ENCODE results near the gene S100A10.

DNA sequence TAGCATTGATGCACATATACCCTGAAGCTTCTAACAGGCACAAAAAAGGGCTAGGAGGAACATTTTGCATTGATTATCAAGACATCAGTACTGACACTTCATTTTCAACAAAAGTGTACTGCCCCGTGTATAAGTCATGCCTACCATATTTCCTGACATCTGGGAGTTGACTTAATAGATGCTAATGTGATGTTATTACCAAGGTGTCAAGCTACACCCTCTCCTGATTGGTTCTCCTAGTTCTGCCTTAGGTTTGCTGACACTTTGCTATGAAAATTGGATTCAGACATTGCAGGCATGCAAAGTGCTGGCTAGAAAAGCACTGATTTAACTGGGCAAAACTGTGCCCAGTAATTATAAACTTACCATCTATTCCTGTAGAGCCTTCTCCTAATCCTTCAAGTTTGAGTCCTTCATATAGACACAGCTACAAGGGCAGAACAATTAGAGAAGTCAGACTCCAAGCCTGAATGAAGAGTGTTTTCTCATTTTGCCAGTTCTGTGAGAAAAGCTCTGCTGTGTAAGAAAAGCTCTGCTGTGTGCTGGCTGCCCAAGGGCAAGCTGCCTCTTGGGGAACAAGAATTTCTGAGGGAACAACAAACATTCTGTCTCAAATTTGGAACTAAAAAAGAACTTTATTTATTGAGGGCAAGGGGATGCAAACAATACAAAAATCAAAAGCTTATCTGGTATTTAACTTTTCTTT lies 11.2 kb downstream of the S100A10 start:
- TF ChIP-seq POLR2AphosphoS5 (IDR thresholded peaks at IDR 0.05) = no peak
- TF ChIP-seq, protein P1, sequence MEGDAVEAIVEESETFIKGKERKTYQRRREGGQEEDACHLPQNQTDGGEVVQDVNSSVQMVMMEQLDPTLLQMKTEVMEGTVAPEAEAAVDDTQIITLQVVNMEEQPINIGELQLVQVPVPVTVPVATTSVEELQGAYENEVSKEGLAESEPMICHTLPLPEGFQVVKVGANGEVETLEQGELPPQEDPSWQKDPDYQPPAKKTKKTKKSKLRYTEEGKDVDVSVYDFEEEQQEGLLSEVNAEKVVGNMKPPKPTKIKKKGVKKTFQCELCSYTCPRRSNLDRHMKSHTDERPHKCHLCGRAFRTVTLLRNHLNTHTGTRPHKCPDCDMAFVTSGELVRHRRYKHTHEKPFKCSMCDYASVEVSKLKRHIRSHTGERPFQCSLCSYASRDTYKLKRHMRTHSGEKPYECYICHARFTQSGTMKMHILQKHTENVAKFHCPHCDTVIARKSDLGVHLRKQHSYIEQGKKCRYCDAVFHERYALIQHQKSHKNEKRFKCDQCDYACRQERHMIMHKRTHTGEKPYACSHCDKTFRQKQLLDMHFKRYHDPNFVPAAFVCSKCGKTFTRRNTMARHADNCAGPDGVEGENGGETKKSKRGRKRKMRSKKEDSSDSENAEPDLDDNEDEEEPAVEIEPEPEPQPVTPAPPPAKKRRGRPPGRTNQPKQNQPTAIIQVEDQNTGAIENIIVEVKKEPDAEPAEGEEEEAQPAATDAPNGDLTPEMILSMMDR (IDR thresholded peaks at IDR 0.05 in 8 of 11, conservative IDR thresholded peaks at IDR 0.05 in 3 of 11) = no peak
